ENCODE data around the gene HDAC1. TPM values are rescaled to one million over a fixed set of nuclear protein-coding genes. Genes with fewer than 3 reads are reported as not detected.

Gene HDAC1
- total and polyA plus RNA-seq, 10 of the 15 experiments (the other 5 are each of a cell fraction or from before 2014, with no cell fraction given) = 147 to 331 (median 168) TPM

- H2AFZ ChIP-seq (ENCODE audit: control insufficient read depth, low read depth, low read length) = no peak overlapping the region
- H3K4me2 ChIP-seq (ENCODE audit: control insufficient read depth, insufficient read depth) = no peak overlapping the region
- POLR2A ChIA-PET = no interaction called here
- H3K9ac ChIP-seq (ENCODE audit: control insufficient read depth, insufficient read depth, low read length) = no peak overlapping the region
- no peak for DNase-seq (ENCODE audit: low read depth, low spot score)
- RAD21 ChIA-PET (ENCODE audit: unreplicated experiment) = interaction anchor here (2.2 kb wide), 1 partner anchor 22 kb away, joined by 13 read pairs; the partner anchor contains the start of gene MARCKSL1
- FAIRE-seq = peak; percentile 18
- peaks cover 8% of the 10 kb centered on the region for H3K4me1 ChIP-seq (ENCODE audit: control insufficient read depth, insufficient read depth, low read length)
- H3K4me3 ChIP-seq = no peak overlapping the region
- WGBS (ENCODE audit: insufficient coverage, insufficient replicate concordance, low lambda C conversion rate, missing lambda C conversion rate) = 95% methylated on average over 3 of the region's 3 CpGs
- SMC1A ChIA-PET (ENCODE audit: uncharacterized antibody, unreplicated experiment) = no interaction called here
- BruUV-seq (replicated peaks) = no TSS peak
- H3K79me2 ChIP-seq (ENCODE audit: control insufficient read depth, insufficient read depth, low read length) = no peaks in the 10 kb centered on the region
- H4K20me1 ChIP-seq (ENCODE audit: control insufficient read depth, insufficient read depth) = no peaks in the 10 kb centered on the region
- H3K27me3 ChIP-seq (replicated peaks in 1 of 2; ENCODE audit: control insufficient read depth in 2 of 2, insufficient read depth in 2 of 2, low read length in 1 of 2) = no peaks in the 10 kb centered on the region
- H3K27ac ChIP-seq (ENCODE audit: control insufficient read depth, insufficient read depth) = no peak overlapping the region
- no peaks in the 10 kb centered on the region for H3K9me3 ChIP-seq (replicated peaks; ENCODE audit: control insufficient read depth, insufficient read depth, low read length)
- TF ChIP-seq SP1 (IDR thresholded peaks at IDR 0.05; ENCODE audit: low read depth, low read length) = no peak
- TF ChIP-seq TCF3 (IDR thresholded peaks at IDR 0.05; ENCODE audit: borderline replicate concordance, insufficient read depth, low read depth, low read length) = no peak
- TF ChIP-seq MTA3 (IDR thresholded peaks at IDR 0.05; ENCODE audit: borderline replicate concordance, low read length) = no peak
- no peak for TF ChIP-seq HDAC6 (IDR thresholded peaks at IDR 0.05; ENCODE audit: unreplicated experiment)
- TF ChIP-seq SPI1 (IDR thresholded peaks at IDR 0.05; ENCODE audit: borderline replicate concordance, insufficient read depth, low read depth, low read length) = no peak
- intact Hi-C loops (cut with micrococcal nuclease; ENCODE audit: unreplicated experiment) (no loop called here), in situ Hi-C loops (cut with MboI) (no loop called here)
- H3K36me3 ChIP-seq (ENCODE audit: control insufficient read depth in 2 of 2, insufficient read depth in 2 of 2, low read length in 1 of 2) = no peaks in the 10 kb centered on the region
- ATAC-seq = no peak
- CTCF ChIA-PET = interaction anchor here (1.2 to 1.3 kb wide), 2 partner anchors 14 to 143 kb away, joined by 5 to 8 read pairs; no protein-coding TSS in a partner anchor
These were observed 66.6 kb downstream of the HDAC1 start for GRCh38 chr1:32358435-32358834.

- BruUV-seq (replicated peaks) = no TSS peak
- ChIA-PET CTCF (no interaction called here), SMC1A (ENCODE audit: uncharacterized antibody, unreplicated experiment) (no interaction called here), POLR2A (no interaction called here), RAD21 (ENCODE audit: unreplicated experiment) (no interaction called here)
- H3K9ac ChIP-seq (ENCODE audit: control insufficient read depth, insufficient read depth, low read length) = no peak overlapping the region
- H3K27ac ChIP-seq (ENCODE audit: control insufficient read depth, insufficient read depth) = no peak overlapping the region
- no peaks in the 10 kb centered on the region for H3K27me3 ChIP-seq (replicated peaks in 1 of 2; ENCODE audit: control insufficient read depth in 2 of 2, insufficient read depth in 2 of 2, low read length in 1 of 2)
- H4K20me1 ChIP-seq (ENCODE audit: control insufficient read depth, insufficient read depth) = no peaks in the 10 kb centered on the region
- no peak for FAIRE-seq
- in situ Hi-C loops (cut with MboI) = no loop called here
- TF ChIP-seq TBL1XR1 (IDR thresholded peaks at IDR 0.05; ENCODE audit: low read depth, low read length) = no peak
- TF ChIP-seq BHLHE40 (IDR thresholded peaks at IDR 0.05; ENCODE audit: borderline replicate concordance in 1 of 2, low read depth in 2 of 2, low read length in 1 of 2) = peak in 1 of 2 experiments; percentile 30; a peak in 1 of 4 replicates
- no peak for TF ChIP-seq ZNF687 (IDR thresholded peaks at IDR 0.05)
- peak; percentile 43; the same call in 1 of the 2 replicates for TF ChIP-seq POLR2A (IDR thresholded peaks at IDR 0.05; ENCODE audit: low read depth, low read length)
- no peak for TF ChIP-seq PRDM15 (CRISPR knock-in tag; IDR thresholded peaks at IDR 0.05)
- no peaks in the 10 kb centered on the region for H3K79me2 ChIP-seq (ENCODE audit: control insufficient read depth, insufficient read depth, low read length)
- ATAC-seq = no peak
- peaks cover 7% of the 10 kb centered on the region for H3K4me1 ChIP-seq (ENCODE audit: control insufficient read depth, insufficient read depth, low read length)
- no peak for DNase-seq (ENCODE audit: low read depth, low spot score)
- WGBS (ENCODE audit: insufficient coverage, insufficient replicate concordance, low lambda C conversion rate, missing lambda C conversion rate) = 86% methylated on average over 21 of the region's 35 CpGs
- H3K4me3 ChIP-seq = no peak overlapping the region
- no peak overlapping the region for H3K4me2 ChIP-seq (ENCODE audit: control insufficient read depth, insufficient read depth)
- intact Hi-C loops (cut with micrococcal nuclease; ENCODE audit: unreplicated experiment) = no loop called here
- H2AFZ ChIP-seq (ENCODE audit: control insufficient read depth, low read depth, low read length) = no peak overlapping the region
- H3K9me3 ChIP-seq (replicated peaks; ENCODE audit: control insufficient read depth, insufficient read depth, low read length) = no peaks in the 10 kb centered on the region
- H3K36me3 ChIP-seq (ENCODE audit: control insufficient read depth in 2 of 2, insufficient read depth in 2 of 2, low read length in 1 of 2) = no peaks in the 10 kb centered on the region
These were observed 69.4 kb downstream of the HDAC1 start for GRCh38 chr1:32361308-32361673.

Data from GM12878 (cell line).